HG03097 (cell line): ENCODE results near the gene PRTG.
"Not testable (repeated sequence)": the region's sequence is repeated elsewhere in the genome, so short reads cannot be mapped to it uniquely, and the experiment has no call there.

Source experiments
- ATAC-seq: cut with Tn5 transposase; IDR thresholded peaks from one replicate; pipeline ENCODE4 v1.9.1; 2021; ENCODE audit not compliant: unreplicated experiment, low FRiP score

Gene PRTG

DNA sequence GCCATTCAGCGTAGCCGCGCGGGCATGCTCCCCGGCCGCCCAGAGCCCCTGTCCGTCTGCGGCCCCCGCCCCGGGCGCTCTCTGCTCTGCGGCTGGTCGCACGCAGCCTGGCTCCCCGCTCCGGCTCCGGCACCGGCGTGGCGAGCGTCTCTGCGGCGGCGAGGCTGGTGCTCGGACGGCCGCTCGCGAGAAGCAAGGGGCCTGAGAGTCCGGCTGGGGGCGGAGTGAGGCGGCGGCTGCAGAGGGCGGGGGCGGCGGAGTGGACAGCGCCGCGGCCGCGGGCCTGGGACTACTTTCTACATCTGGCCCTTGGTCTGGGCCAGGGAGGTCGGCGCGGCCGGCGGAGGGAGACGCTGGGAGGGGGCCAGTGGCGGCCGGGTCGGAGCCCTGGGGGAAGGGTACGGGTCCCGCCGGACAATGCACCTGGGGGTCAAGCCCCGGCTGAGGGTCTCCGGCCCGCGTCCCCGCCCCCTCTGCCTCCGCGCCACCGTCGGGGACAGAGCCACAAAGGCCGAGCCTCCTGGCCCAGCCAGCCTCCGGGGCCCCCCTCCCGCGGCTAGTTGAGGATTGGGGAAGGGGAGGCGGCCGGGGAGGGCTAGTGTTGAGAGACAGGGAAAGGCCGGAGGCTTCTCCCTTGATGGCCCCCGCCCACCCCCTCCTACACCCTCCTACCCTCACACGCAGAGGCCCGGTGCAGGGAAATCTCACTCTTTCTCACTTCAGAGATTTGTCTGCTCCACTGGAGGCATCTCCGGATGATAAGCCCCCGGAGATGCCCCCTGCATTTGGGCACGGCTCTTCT is at the start of gene PRTG:
PRTG (minus strand) TSS at position 226 of the 802 bp plus-strand sequence; CDS start at position 5, 221 bp downstream.
- ATAC-seq = no peak

DNA sequence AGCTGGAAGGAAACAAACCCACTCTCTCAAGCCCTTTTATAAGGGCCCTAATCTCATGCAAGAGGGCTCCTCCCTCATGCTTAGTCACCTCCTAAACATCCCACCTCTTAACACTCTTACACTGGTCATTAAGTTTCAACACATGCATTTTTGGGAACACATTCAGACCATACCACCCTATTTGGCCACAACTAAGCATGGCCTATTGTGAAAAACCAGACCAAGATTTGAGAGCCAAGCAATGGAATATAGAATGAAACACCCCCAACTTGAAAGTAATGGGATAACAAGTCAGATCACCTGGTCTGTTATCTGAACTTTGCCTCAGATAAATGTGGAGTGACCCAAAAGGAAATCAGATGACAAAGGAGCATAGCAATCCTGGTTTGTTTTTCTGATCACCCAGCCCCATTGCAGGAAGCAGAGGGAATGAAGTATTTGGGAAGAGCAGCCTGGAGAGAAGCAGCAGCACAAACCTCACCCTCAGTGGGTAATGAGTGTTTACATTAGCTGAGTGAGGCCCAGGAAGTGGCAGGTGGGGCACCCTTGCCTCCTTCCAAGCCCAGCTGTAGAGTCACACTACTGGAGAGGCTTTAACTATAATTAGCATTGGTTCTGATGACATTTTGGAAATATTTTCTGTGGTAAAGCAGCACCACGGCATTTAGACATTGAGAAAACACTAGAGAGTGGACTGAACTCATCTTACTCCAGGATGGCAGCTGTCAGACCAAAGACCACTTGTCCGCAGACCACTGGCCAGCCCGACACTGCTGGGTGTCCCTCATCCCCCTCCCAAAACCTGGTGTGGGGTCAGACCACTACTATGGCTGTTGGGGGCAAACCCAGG is 48.8 kb upstream of the PRTG start:
- ATAC-seq = no peak

GRCh38 chr15:55789066-55789660 is 46.2 kb upstream of the PRTG start:
- ATAC-seq = no peak

GRCh38 chr15:55786341-55786740 is 43.4 kb upstream of the PRTG start:
- no peak for ATAC-seq

DNA sequence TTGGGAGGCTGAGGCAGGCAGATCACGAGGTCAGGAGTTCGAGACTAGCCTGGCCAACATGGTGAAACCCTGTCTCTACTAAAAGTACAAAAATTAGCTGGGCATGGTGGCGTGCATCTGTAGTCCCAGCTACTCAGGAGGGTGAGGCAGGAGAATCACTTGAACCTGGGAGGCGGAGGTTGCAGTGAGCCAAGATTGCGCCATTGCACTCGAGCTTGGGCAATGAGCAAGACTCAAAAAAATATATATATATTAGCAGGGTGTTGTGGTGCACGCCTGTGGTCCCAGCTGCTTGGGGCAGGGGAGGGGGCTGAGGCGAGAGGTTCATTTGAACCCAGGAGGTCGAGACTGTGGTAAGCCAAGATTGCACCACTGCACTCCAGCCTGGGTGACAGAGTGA is 42.6 kb upstream of the PRTG start:
- not testable (repeated sequence) for ATAC-seq

GRCh38 chr15:55784286-55784685 is 41.3 kb upstream of the PRTG start:
- no peak for ATAC-seq

GRCh38 chr15:55782901-55783300 is 39.9 kb upstream of the PRTG start:
- no peak for ATAC-seq

DNA sequence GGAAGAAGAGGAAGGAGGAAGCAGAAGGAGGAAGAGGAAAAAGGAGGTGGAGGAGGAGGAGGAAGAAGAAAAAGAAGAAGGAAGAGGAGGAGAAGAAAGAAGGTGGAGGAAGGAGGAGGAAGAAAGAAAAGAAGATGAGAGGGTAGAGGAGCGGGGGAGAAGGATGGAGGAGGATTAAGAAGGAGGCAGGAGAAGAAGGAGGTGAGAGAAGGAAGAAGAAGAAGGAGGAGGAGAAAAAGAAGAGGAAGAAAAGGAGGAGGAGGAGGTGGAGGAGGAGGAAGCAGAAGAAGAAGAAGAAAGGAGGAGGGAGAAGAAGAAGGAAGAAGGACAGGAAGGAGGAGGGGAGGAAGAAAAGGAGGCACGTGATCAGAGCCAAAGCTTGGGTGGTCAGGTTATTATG is 37.3 kb upstream of the PRTG start:
- ATAC-seq = no peak

DNA sequence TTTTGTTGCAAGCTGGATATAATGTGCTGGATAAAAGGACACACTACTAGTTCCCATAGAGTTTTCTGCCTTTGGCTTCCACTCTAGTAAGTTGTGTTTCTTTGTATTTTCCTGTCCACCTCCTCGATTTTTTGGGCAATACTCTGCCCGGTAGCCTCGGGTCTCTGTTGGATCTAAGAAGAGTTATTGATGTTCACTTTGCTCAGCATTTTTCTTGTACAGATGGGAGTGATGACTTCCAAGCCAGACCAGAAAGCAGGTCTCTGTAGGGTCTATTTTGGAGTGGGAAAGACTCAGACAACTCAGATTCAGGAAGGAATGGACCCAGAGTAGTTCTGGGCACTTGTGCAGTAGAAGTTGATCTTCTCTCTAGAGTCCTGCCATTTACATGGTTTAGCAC is 36.0 kb upstream of the PRTG start:
- no peak for ATAC-seq

DNA sequence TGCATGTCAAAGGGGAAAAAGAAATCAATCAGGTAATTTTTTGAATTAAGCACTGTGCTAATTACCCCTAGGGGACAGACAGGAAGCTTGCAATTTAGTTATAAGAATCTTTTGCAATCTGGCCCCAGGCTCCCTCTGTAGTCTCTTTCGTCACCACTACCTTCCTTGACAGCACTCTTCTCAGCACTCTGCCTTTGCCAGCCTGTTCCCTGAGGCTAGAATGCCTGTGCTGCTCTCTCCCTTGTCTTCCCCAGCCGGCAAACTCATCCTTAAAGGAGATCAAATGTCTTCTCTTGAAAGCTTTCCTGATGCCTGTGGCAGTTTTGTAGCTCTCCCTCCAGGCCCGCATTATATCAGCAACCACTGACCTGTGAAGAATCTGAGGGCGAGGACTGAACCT is 32.4 kb upstream of the PRTG start:
- ATAC-seq = no peak

- no peak for ATAC-seq
These were observed 31.4 kb upstream of the PRTG start for GRCh38 chr15:55774113-55774970.

- ATAC-seq = no peak
These were observed 27.9 kb upstream of the PRTG start for GRCh38 chr15:55770806-55771205.

GRCh38 chr15:55770261-55770660 is 27.3 kb upstream of the PRTG start:
- ATAC-seq = no peak

DNA sequence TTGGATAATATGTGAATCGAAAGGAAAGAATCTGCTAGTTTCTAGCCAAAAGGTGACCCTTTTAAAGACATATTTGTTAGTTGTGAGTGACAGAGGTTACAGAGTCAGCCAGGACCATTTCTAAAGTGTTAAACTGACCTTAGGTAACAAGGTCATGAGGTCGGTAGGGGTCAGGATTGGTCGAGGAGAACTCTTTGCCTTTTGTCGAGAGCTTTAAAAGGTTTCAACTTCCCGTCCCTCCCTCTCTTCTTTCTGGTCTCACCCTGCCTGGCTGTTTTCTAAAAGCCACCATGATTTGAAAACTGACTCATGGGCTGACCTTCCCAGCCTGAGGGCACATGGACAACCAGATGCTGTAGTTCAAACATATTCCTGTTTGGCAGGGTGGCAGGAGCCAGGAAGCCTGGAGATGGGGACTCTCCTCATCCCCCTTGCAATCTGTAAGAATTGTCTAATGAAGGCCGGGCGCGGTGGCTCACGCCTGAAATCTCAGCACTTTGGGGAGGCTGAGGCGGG is 25.8 kb upstream of the PRTG start:
- ATAC-seq = no peak

- no peak for ATAC-seq
These were observed 23.7 kb upstream of the PRTG start for GRCh38 chr15:55766676-55767075.

DNA sequence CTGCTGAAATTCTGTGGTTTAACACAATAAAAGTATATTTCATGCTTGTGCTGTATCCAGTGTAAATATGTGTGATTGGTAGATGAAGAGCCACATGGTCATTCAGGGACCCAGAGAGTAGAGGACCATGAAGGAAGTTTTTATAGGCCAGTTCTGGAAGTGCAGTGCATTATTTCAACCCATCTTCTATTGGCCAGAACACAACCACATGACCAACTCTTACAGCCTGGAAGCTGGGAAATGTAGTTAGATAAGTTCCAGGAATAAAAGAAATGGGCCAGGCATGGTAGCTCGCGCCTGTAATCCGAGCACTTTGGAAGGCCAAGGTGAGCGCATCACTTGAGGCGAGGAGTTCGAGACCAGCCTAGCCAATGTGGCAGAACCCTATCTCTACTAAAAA is 21.4 kb upstream of the PRTG start:
- no peak for ATAC-seq

DNA sequence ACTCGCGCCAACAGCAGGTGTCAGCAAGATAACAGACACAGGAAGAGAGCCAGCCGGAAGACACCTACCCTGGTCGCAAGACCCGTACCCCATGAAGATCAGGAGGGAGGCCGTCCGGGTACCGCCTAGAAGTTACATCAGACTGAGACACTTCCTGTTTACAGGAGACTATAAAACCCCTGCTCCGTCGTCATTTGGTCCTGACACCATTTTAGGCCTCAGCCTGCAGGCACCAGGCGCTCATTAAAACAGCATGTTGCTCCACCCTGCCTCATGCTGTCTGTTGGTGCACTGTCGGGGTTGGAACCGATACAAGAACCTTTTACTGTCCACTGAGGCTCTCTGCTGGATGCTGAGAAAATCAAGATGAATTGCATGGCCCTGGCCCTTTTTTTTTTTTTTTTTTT is 15.6 kb upstream of the PRTG start:
- no peak for ATAC-seq

GRCh38 chr15:55753433-55753832 is 10.5 kb upstream of the PRTG start:
- ATAC-seq = not testable (repeated sequence)

DNA sequence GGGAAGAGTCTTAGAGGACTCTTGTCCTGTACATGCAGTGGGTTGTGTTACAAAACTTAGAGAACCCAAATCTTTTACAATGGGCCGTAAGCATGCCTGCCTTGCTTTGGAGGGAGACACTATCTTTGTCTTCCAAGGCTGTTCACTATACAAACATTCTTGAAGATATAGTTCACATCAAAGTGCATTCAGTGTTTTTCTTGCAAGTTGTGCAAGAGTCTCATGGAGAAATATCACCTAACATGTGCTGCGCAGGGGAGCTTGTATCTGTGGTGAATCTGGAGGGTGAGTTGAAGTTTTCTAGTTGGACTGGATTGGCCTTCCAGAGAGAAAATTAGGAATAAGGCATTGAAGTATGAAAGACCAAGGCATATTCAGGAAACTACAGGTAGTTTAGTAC is 7.8 kb upstream of the PRTG start:
- ATAC-seq = no peak
